Panc1 (cell line): ENCODE measurements around the gene GNRH2. TPM values are rescaled to one million over a fixed set of nuclear protein-coding genes. Genes with fewer than 3 reads are reported as not detected.
"Not testable (repeated sequence)": the region's sequence is repeated elsewhere in the genome, so short reads cannot be mapped to it uniquely, and the experiment has no call there.

Source experiments
- ATAC-seq: fragments of 200-7000 bp; cut with Tn5 transposase; 2 replicates; pipeline ENCODE4 v1.9.1; 2020; ENCODE audit warnings: mild to moderate bottlenecking, moderate library complexity
- BruUV-seq: library from RNA; stranded (reverse); fragments of 400-500 nt; replicated peaks from 2 replicates; lab custom pipeline; 2021; lab: Mats Ljungman, UMichigan
- CTCF ChIA-PET: fragments of 300-600 bp; sonication (Branson Sonifier 250); formaldehyde crosslinking; loops from one replicate; lab custom pipeline; 2022; ENCODE audit warnings: antibody characterized with exemption; lab: Charles Lee
- POLR2A ChIA-PET: fragments of 300-600 bp; sonication (Branson Sonifier 250); formaldehyde crosslinking; loops from one replicate; lab custom pipeline; 2022; ENCODE audit warnings: antibody characterized with exemption; lab: Charles Lee
- DNase-seq: peaks from one replicate; pipeline ENCODE4 v3.0.0-alpha.2; 2010; ENCODE audit warnings: low read depth, low spot score
- H3K27ac ChIP-seq: 2 replicates; pipeline ENCODE4 v1.5.1; 2011; ENCODE audit warnings: mild to moderate bottlenecking, low read length, inconsistent platforms
- H3K27me3 ChIP-seq: fragments of 200-500 bp; sonication (Bioruptor generic); 2 replicates; pipeline ENCODE4 v1.6.0; 2014; ENCODE audit warnings: low read length, inconsistent platforms; ENCODE audit not compliant: control insufficient read depth, insufficient read depth
- H3K36me3 ChIP-seq: fragments of 200-500 bp; sonication (Bioruptor generic); 2 replicates; pipeline ENCODE4 v1.5.1; 2014; ENCODE audit warnings: inconsistent platforms, mild to moderate bottlenecking, low read length, moderate library complexity; ENCODE audit not compliant: control insufficient read depth, insufficient read depth
- H3K4me1 ChIP-seq: 2 replicates; pipeline ENCODE4 v1.5.1; 2011; ENCODE audit warnings: inconsistent platforms, mild to moderate bottlenecking, low read length, moderate library complexity; ENCODE audit not compliant: control insufficient read depth, insufficient read depth
- H3K4me3 ChIP-seq, 2 experiments: 2 replicates each; pipeline ENCODE4 v1.5.1; 2011 to 2012; ENCODE audit warnings: low read depth in 2 of 2, low read length in 2 of 2, mild to moderate bottlenecking in 2 of 2, inconsistent platforms in 1 of 2, moderate library complexity in 1 of 2
- H3K9me3 ChIP-seq: fragments of 200-500 bp; sonication (Bioruptor generic); 2 replicates; pipeline ENCODE4 v1.5.1; 2014; ENCODE audit warnings: low read depth, mild to moderate bottlenecking, inconsistent platforms, low read length, moderate library complexity; ENCODE audit not compliant: control insufficient read depth, insufficient read depth
- CTCF ChIP-seq: fragments of 450-650 bp; IDR thresholded peaks from 2 replicates; pipeline ENCODE4 v1.5.1; 2017; ENCODE audit warnings: mild to moderate bottlenecking
- POLR2AphosphoS5 ChIP-seq: IDR thresholded peaks from 2 replicates; pipeline ENCODE4 v1.6.1; 2012; ENCODE audit warnings: mild to moderate bottlenecking, low read depth, low read length, moderate library complexity
- REST ChIP-seq, 2 experiments: IDR thresholded peaks; 2 replicates each; pipeline ENCODE4 v1.6.1; 2011 to 2012; ENCODE audit warnings: low read depth in 2 of 2, control low read depth in 1 of 2, low read length in 1 of 2, mild to moderate bottlenecking in 1 of 2, moderate library complexity in 1 of 2; ENCODE audit not compliant: insufficient read depth in 1 of 2
- SIN3A ChIP-seq: IDR thresholded peaks from 2 replicates; pipeline ENCODE4 v1.6.1; 2012; ENCODE audit warnings: low read depth, mild to moderate bottlenecking, low read length, moderate library complexity, borderline replicate concordance; ENCODE audit not compliant: insufficient read depth
- TCF7L2 ChIP-seq: IDR thresholded peaks from 2 replicates; pipeline ENCODE4 v1.6.1; 2011; ENCODE audit warnings: mild to moderate bottlenecking, low read depth, low read length, inconsistent platforms
- in situ Hi-C: cut with HindIII; loops from 2 replicates; pipeline ENCODE4 v1.10.0; 2016; ENCODE audit warnings: low sequenced_read_pairs, low pct_unique_long_range_greater_than_20kb
- intact Hi-C: fragments of 100-400 bp; cut with micrococcal nuclease; formaldehyde crosslinking; loops from one replicate; pipeline ENCODE4 v1.10.0; 2022; ENCODE audit not compliant: unreplicated experiment
- total RNA-seq: library from RNA; stranded (reverse); gene quantifications from one replicate; pipeline ENCODE4 v1.2.1, GENCODE V29; 2021; ENCODE audit not compliant: unreplicated experiment

GNRH2 gene
- total RNA-seq, 1 experiment from 2014 or later, result 0.49 TPM

- Histone ChIP-seq H3K9me3 (no peaks in the 10 kb centered on the region), H3K36me3 (peaks cover 4% of the 10 kb centered on the region; the same call in 1 of the 2 replicates), H3K27me3 (no peaks in the 10 kb centered on the region), H3K4me3 (no peak overlapping the region), H3K27ac (no peak overlapping the region), H3K4me1 (no peaks in the 10 kb centered on the region)
- ChIA-PET POLR2A (no interaction called here), CTCF (no interaction called here)
- ATAC-seq, result no peak
- in situ Hi-C loops (no loop called here), intact Hi-C loops (no loop called here)
- TF ChIP-seq POLR2AphosphoS5 (no peak), SIN3A (no peak), CTCF (no peak), TCF7L2 (no peak), REST (IDR thresholded peaks at IDR 0.05; ENCODE audit: insufficient read depth in 1 of 2, low read depth in 2 of 2, low read length in 1 of 2) (no peak)
- no TSS peak for BruUV-seq
- no peak for DNase-seq
Observed at GRCh38 chr20:3014179-3014578, 29.2 kb upstream of the GNRH2 start.

GRCh38 chr20:3014662-3015061, 28.8 kb upstream of the GNRH2 start:
- Histone ChIP-seq H3K9me3 (no peaks in the 10 kb centered on the region), H3K4me3 (no peak overlapping the region), H3K27ac (no peak overlapping the region), H3K4me1 (no peaks in the 10 kb centered on the region), H3K36me3 (peaks cover 4% of the 10 kb centered on the region; the same call in 1 of the 2 replicates), H3K27me3 (no peaks in the 10 kb centered on the region)
- no TSS peak for BruUV-seq
- ChIA-PET CTCF (no interaction called here), POLR2A (no interaction called here)
- ATAC-seq (no peak), DNase-seq (no peak)
- intact Hi-C loops (no loop called here), in situ Hi-C loops (no loop called here)
- no peak for TF ChIP-seq CTCF
- TF ChIP-seq SIN3A, result no peak

GRCh38 chr20:3015302-3015701, 28.1 kb upstream of the GNRH2 start:
- DNase-seq, H3K9me3 ChIP-seq, CTCF ChIA-PET, H3K36me3 ChIP-seq, ATAC-seq, H3K27ac ChIP-seq, POLR2A ChIA-PET, H3K4me3 ChIP-seq, BruUV-seq, H3K4me1 ChIP-seq, H3K27me3 ChIP-seq, intact Hi-C loops, in situ Hi-C loops: not testable (repeated sequence)
